GM12878 (cell line): ENCODE results near the gene IGF2R. TPM values are rescaled to one million over a fixed set of nuclear protein-coding genes. Genes with fewer than 3 reads are reported as not detected.

Source experiments
- ATAC-seq: fragments of 200-7000 bp; cut with Tn5 transposase; 3 replicates; pipeline ENCODE4 v1.9.1; 2020; ENCODE audit warnings: mild to moderate bottlenecking, moderate library complexity
- BruUV-seq: library from RNA; stranded (reverse); fragments of 400-500 nt; replicated peaks from 2 replicates; lab custom pipeline; 2021; lab: Mats Ljungman, UMichigan
- CTCF ChIA-PET: fragments of 300-600 bp; sonication (Branson Sonifier 250); formaldehyde crosslinking; extraction: SDS; loops from one replicate; lab custom pipeline; 2021; ENCODE audit warnings: inconsistent platforms; lab: Yijun Ruan, JAX
- POLR2A ChIA-PET: fragments of 350-600 bp; formaldehyde crosslinking; extraction: SDS; loops from one replicate; lab custom pipeline; 2021; ENCODE audit warnings: inconsistent platforms; lab: Charles Lee
- RAD21 ChIA-PET: fragments of 300-600 bp; sonication (Branson Sonifier 250); formaldehyde crosslinking; loops from one replicate; lab custom pipeline; 2023; ENCODE audit warnings: antibody characterized with exemption; ENCODE audit not compliant: unreplicated experiment; lab: Charles Lee
- SMC1A ChIA-PET: fragments of 300-600 bp; sonication (Branson Sonifier 250); formaldehyde crosslinking; loops from one replicate; lab custom pipeline; 2023; ENCODE audit not compliant: unreplicated experiment, uncharacterized antibody; lab: Charles Lee
- DNase-seq: peaks from one replicate; pipeline ENCODE4 v3.0.0-alpha.2; 2011; ENCODE audit warnings: low read depth, low spot score
- FAIRE-seq: peaks from 3 replicates; lab custom pipeline; 2011; peaks lifted over from hg19 to GRCh38; lab: Jason Lieb, UNC
- H2AFZ ChIP-seq: 2 replicates; pipeline ENCODE4 v1.6.0; 2011; ENCODE audit warnings: low read depth, low read length, control low read depth; ENCODE audit not compliant: control insufficient read depth
- H3K27ac ChIP-seq: 2 replicates; pipeline ENCODE4 v1.5.1; 2011; ENCODE audit warnings: control low read depth; ENCODE audit not compliant: control insufficient read depth, insufficient read depth
- H3K27me3 ChIP-seq, 2 experiments: replicated peaks in 1 of 2; 2 replicates each; pipeline versions ENCODE4 v1.6.0 to v1.6.1; 2011; ENCODE audit warnings: low read length in 1 of 2; ENCODE audit not compliant: control insufficient read depth in 2 of 2, insufficient read depth in 2 of 2
- H3K36me3 ChIP-seq, 2 experiments: 2 replicates each; pipeline ENCODE4 v1.5.1; 2011; ENCODE audit warnings: low read length in 1 of 2; ENCODE audit not compliant: control insufficient read depth in 2 of 2, insufficient read depth in 2 of 2
- H3K4me1 ChIP-seq: 2 replicates; pipeline ENCODE4 v1.6.1; 2011; ENCODE audit warnings: mild to moderate bottlenecking, low read length, moderate library complexity, mixed read lengths; ENCODE audit not compliant: control insufficient read depth, insufficient read depth
- H3K4me2 ChIP-seq: 2 replicates; pipeline ENCODE4 v1.6.0; 2011; ENCODE audit warnings: control low read depth; ENCODE audit not compliant: control insufficient read depth, insufficient read depth
- H3K4me3 ChIP-seq: fragments of 200-600 bp; sonication (generic); 2 replicates; pipeline ENCODE4 v1.5.1; 2016
- H3K79me2 ChIP-seq: 2 replicates; pipeline ENCODE4 v1.6.0; 2011; ENCODE audit warnings: low read length; ENCODE audit not compliant: control insufficient read depth, insufficient read depth
- H3K9ac ChIP-seq: 2 replicates; pipeline ENCODE4 v1.8.0; 2011; ENCODE audit warnings: low read length, control low read depth, mixed read lengths; ENCODE audit not compliant: control insufficient read depth, insufficient read depth
- H3K9me3 ChIP-seq: replicated peaks from 3 replicates; pipeline ENCODE4 v1.5.1; 2011; ENCODE audit warnings: mild to moderate bottlenecking, low read length; ENCODE audit not compliant: control insufficient read depth, insufficient read depth
- H4K20me1 ChIP-seq: 2 replicates; pipeline ENCODE4 v1.6.0; 2011; ENCODE audit not compliant: control insufficient read depth, insufficient read depth
- CEBPB ChIP-seq, 2 experiments: fragments of 150-350 bp in 1 of 2; IDR thresholded peaks; 2 replicates each; pipeline ENCODE4 v1.6.1; 2012 to 2014; ENCODE audit warnings: low read depth in 2 of 2, low read length in 2 of 2, borderline replicate concordance in 1 of 2, inconsistent platforms in 1 of 2
- NFXL1 ChIP-seq: fragments of 450-650 bp; IDR thresholded peaks from 2 replicates; pipeline ENCODE4 v1.6.1; 2017; ENCODE audit warnings: antibody characterized with exemption, mild to moderate bottlenecking, borderline replicate concordance
- SMAD5 ChIP-seq: IDR thresholded peaks from 2 replicates; pipeline ENCODE4 v1.6.1; 2016; ENCODE audit warnings: antibody characterized with exemption, low read depth
- ZBTB40 ChIP-seq: fragments of 450-650 bp; IDR thresholded peaks from 2 replicates; pipeline ENCODE4 v1.6.1; 2016; ENCODE audit warnings: mild to moderate bottlenecking, moderate library complexity, borderline replicate concordance
- ZNF24 ChIP-seq: fragments of 450-650 bp; IDR thresholded peaks from 2 replicates; pipeline ENCODE4 v1.6.1; 2017; ENCODE audit warnings: antibody characterized with exemption, mild to moderate bottlenecking
- WGBS: methylation state at CpG from one replicate; pipeline ENCODE4 v1.1.6; 2016; ENCODE audit warnings: low lambda C conversion rate; ENCODE audit not compliant: insufficient replicate concordance, insufficient coverage; ENCODE audit errors: missing lambda C conversion rate; 5-methylcytosine and 5-hydroxymethylcytosine counted together
- in situ Hi-C: fragments of 300-500 bp; cut with MboI; formaldehyde crosslinking; loops from 9 replicates; pipeline ENCODE4 v1.14.3; 2018; ENCODE audit warnings: mixed read lengths
- intact Hi-C: fragments of 100-400 bp; cut with micrococcal nuclease; formaldehyde crosslinking; loops from one replicate; pipeline ENCODE4 v1.14.2; 2022; ENCODE audit not compliant: unreplicated experiment
- polyA plus RNA-seq, 11 experiments: library from polyadenylated mRNA; depleted of rRNA in 4 of 11; unstranded in 6 of 11; stranded (reverse) in 5 of 11; fragments of >200 nt; fragmentation: Nextera tagmentation in 4 of 11; fragmentation: Illumina TruSeq in 1 of 11; extraction: Ambion mirVana in 4 of 11; extraction: Trizol in 1 of 11; gene quantifications; 1 replicate in 1 of 11; 2 replicates in 10 of 11; pipeline versions ENCODE4 v1.2.1 to v1.2.3, GENCODE V29; 2011 to 2016; ENCODE audit warnings: inconsistent platforms in 2 of 11, missing spikeins in 2 of 11, low read depth in 1 of 11
- total RNA-seq, 4 experiments: library from RNA; depleted of rRNA in 3 of 4; stranded (reverse); fragments of >200 nt in 3 of 4; fragmentation: Illumina TruSeq in 1 of 4; extraction: Trizol in 1 of 4; gene quantifications; 2 replicates each; pipeline versions ENCODE4 v1.2.1 to v1.2.3, GENCODE V29; 2013 to 2021

Gene IGF2R
- total and polyA plus RNA-seq, 10 of the 15 experiments (the other 5 are each of a cell fraction or from before 2014, with no cell fraction given): 1.00 to 40.1 (median 16.8) TPM

DNA sequence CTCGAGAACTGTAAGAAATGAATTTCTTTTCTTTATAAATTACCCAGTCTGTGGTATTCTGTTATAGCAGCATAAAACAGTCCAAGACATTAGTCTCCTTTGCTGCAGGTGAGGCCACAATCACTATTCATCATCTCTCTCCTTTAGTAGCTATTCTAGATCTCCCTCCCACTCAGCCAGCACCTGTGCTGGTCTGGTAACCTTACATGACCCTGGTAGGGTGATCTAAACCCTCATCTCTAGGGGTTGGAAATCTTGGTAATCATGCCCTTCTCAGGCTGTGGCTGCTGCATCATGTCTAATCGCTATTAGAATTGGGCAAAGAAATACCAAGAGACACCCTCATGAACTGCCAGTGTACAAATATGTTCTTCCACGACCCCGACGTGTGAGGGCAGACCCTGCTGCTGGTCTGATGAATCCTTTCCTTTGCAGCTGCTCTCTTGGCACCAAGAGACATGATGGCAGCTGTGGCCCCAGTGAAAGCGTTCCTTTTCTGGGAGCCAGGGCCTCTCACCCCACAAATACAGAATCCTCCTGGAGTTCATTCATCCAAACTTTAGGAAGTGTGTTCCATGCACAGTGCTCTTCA lies 23.0 kb upstream of the IGF2R start:
- WGBS: 43% methylated on average over 6 of the region's 6 CpGs
- no peak overlapping the region for H2AFZ ChIP-seq
- H3K79me2 ChIP-seq: no peaks in the 10 kb centered on the region
- FAIRE-seq (no peak), ATAC-seq (no peak), DNase-seq (no peak)
- no peak for TF ChIP-seq ZBTB40
- TF ChIP-seq SMAD5: no peak
- no peak for TF ChIP-seq ZNF24
- no peak for TF ChIP-seq NFXL1
- TF ChIP-seq CEBPB (IDR thresholded peaks at IDR 0.05; ENCODE audit: borderline replicate concordance in 1 of 2, low read depth in 2 of 2, low read length in 2 of 2): no peak
- H3K27ac ChIP-seq: no peak overlapping the region
- H3K36me3 ChIP-seq: no peaks in the 10 kb centered on the region
- BruUV-seq: no TSS peak
- POLR2A ChIA-PET: no interaction called here
- no peak overlapping the region for H3K4me3 ChIP-seq
- no peak overlapping the region for H3K9ac ChIP-seq
- intact Hi-C loops (no loop called here), in situ Hi-C loops (no loop called here)
- RAD21 ChIA-PET: no interaction called here
- H3K27me3 ChIP-seq: no peaks in the 10 kb centered on the region
- no peaks in the 10 kb centered on the region for H4K20me1 ChIP-seq
- H3K9me3 ChIP-seq: no peaks in the 10 kb centered on the region; the same call in 2 of the 3 replicates
- no peaks in the 10 kb centered on the region for H3K4me1 ChIP-seq
- no peak overlapping the region for H3K4me2 ChIP-seq
- CTCF ChIA-PET: interaction anchor here (10.2 kb wide), 1 partner anchor 81 kb away, joined by 114 read pairs; no protein-coding TSS in a partner anchor
- SMC1A ChIA-PET: interaction anchor here (1.5 to 9.3 kb wide), 2 partner anchors 13 to 83 kb away, joined by 4 to 113 read pairs; no protein-coding TSS in a partner anchor
